A549 (cell line): ENCODE data around the gene RPGRIP1. TPM values are rescaled to one million over a fixed set of nuclear protein-coding genes. Genes with fewer than 3 reads are reported as not detected.

Experiments
- ATAC-seq, 2 experiments: fragments of 200-7000 bp in 1 of 2; fragments of >200 bp in 1 of 2; cut with Nextera tagmentation in 1 of 2; cut with Tn5 transposase in 1 of 2; 3 replicates each; pipeline versions ENCODE4 v1.8.0 to v1.9.1; 2018 to 2020; ENCODE audit warnings: mild to moderate bottlenecking in 1 of 2, moderate library complexity in 1 of 2
- CTCF ChIA-PET: fragments of 300-600 bp; sonication (Branson Sonifier 250); formaldehyde crosslinking; extraction: SDS; loops from one replicate; lab custom pipeline; 2021; ENCODE audit warnings: antibody characterized with exemption, inconsistent platforms; lab: Yijun Ruan, JAX
- POLR2A ChIA-PET: fragments of 350-600 bp; formaldehyde crosslinking; extraction: SDS; loops from one replicate; lab custom pipeline; 2021; ENCODE audit warnings: antibody characterized with exemption, inconsistent platforms; lab: Yijun Ruan, JAX
- DNase-seq, 2 experiments: peaks; one replicate each; pipeline versions ENCODE4 v3.0.0 to v3.0.0-alpha.2; 2011 to 2016; ENCODE audit warnings: low read depth in 1 of 2, low spot score in 1 of 2
- FAIRE-seq: peaks from 2 replicates; lab custom pipeline; 2011; peaks lifted over from hg19 to GRCh38; lab: Jason Lieb, UNC
- H3K27ac ChIP-seq, 2 experiments: fragments of >200 bp; sonication (Bioruptor Twin); formaldehyde crosslinking; 3 replicates each; pipeline ENCODE4 v1.5.1; 2016 to 2017
- H3K4me1 ChIP-seq: fragments of >200 bp; sonication (Bioruptor Twin); formaldehyde crosslinking; 3 replicates; pipeline ENCODE4 v1.6.1; 2016
- H3K4me2 ChIP-seq: fragments of >200 bp; sonication (Bioruptor Twin); formaldehyde crosslinking; 3 replicates; pipeline ENCODE4 v1.6.1; 2016
- H3K4me3 ChIP-seq: fragments of >200 bp; sonication (Bioruptor Twin); formaldehyde crosslinking; 3 replicates; pipeline ENCODE4 v1.5.1; 2016
- H3K9me3 ChIP-seq: fragments of >200 bp; sonication (Bioruptor Twin); formaldehyde crosslinking; 3 replicates; pipeline ENCODE4 v1.6.1; 2016
- CHD4 ChIP-seq: fragments of 200-600 bp; sonication (generic); IDR thresholded peaks from 2 replicates; pipeline ENCODE4 v1.6.1; 2016; ENCODE audit warnings: antibody characterized with exemption, mild to moderate bottlenecking, borderline replicate concordance
- EHF ChIP-seq: fragments of 250-450 bp; sonication (Bioruptor Pico); IDR thresholded peaks from 2 replicates; pipeline ENCODE4 v1.5.0; 2020; ENCODE audit warnings: mild to moderate bottlenecking
- HOXB13 ChIP-seq: fragments of 250-450 bp; sonication (Bioruptor Pico); IDR thresholded peaks from 2 replicates; pipeline ENCODE4 v1.5.0; 2020; ENCODE audit warnings: low read depth, mild to moderate bottlenecking, moderate library complexity
- JUN ChIP-seq, 2 experiments: fragments of >200 bp; sonication (Bioruptor Twin); formaldehyde crosslinking; IDR thresholded peaks; 2 replicates in 1 of 2; 3 replicates in 1 of 2; pipeline ENCODE4 v1.6.1; 2016 to 2017
- JUNB ChIP-seq: fragments of >200 bp; sonication (Bioruptor Twin); formaldehyde crosslinking; IDR thresholded peaks from 2 replicates; pipeline ENCODE4 v1.6.1; 2016
- KDM1A ChIP-seq: fragments of 200-600 bp; sonication (generic); IDR thresholded peaks from 2 replicates; pipeline ENCODE4 v1.6.1; 2016; ENCODE audit warnings: low read depth, mild to moderate bottlenecking
- NFE2L2 ChIP-seq: fragments of 150-350 bp; conservative IDR thresholded peaks from 2 replicates; pipeline ENCODE4 v1.6.1; 2014; ENCODE audit warnings: low read length
- NPAS2 ChIP-seq: fragments of 250-450 bp; sonication (Bioruptor Pico); IDR thresholded peaks from 2 replicates; pipeline ENCODE4 v1.8.0; 2022; ENCODE audit warnings: mild to moderate bottlenecking, moderate library complexity, borderline replicate concordance
- POLR2A ChIP-seq: IDR thresholded peaks from 2 replicates; pipeline ENCODE4 v1.6.1; 2012; ENCODE audit warnings: mild to moderate bottlenecking, low read length
- RAD21 ChIP-seq, 2 experiments: fragments of >200 bp in 1 of 2; sonication (Bioruptor Twin) in 1 of 2; formaldehyde crosslinking in 1 of 2; IDR thresholded peaks in 1 of 2; conservative IDR thresholded peaks in 1 of 2; 2 replicates in 1 of 2; 3 replicates in 1 of 2; pipeline ENCODE4 v1.6.1; 2012 to 2018; ENCODE audit warnings: inconsistent platforms in 1 of 2
- RARB ChIP-seq: fragments of 250-450 bp; sonication (Bioruptor Pico); IDR thresholded peaks from 2 replicates; pipeline ENCODE4 v1.8.0; 2021; ENCODE audit warnings: mild to moderate bottlenecking, moderate library complexity
- RFX5 ChIP-seq: fragments of 450-650 bp; IDR thresholded peaks from 2 replicates; pipeline ENCODE4 v1.7.1; 2014; ENCODE audit warnings: antibody characterized with exemption, mild to moderate bottlenecking, moderate library complexity
- SREBF2 ChIP-seq: fragments of 450-650 bp; IDR thresholded peaks from 2 replicates; pipeline ENCODE4 v1.6.1; 2014; ENCODE audit warnings: mild to moderate bottlenecking, moderate library complexity
- TFCP2L1 ChIP-seq: fragments of 250-450 bp; sonication (Bioruptor Pico); IDR thresholded peaks from 2 replicates; pipeline ENCODE4 v1.5.0; 2021; ENCODE audit warnings: mild to moderate bottlenecking
- WGBS: methylation state at CpG from one replicate; pipeline ENCODE4 v1.1.6; 2017; ENCODE audit errors: missing lambda C conversion rate; 5-methylcytosine and 5-hydroxymethylcytosine counted together
- polyA plus RNA-seq, 4 experiments: library from polyadenylated mRNA; depleted of rRNA in 3 of 4; stranded (reverse); fragments of >200 nt; fragmentation: RNase III in 1 of 4; extraction: RNeasy Plus Mini Kit Qiagen cat#74134 plus additional on column Dnase treatment in 1 of 4; gene quantifications; 2 replicates in 3 of 4; 3 replicates in 1 of 4; pipeline ENCODE4 v1.2.3, GENCODE V29; 2011 to 2017
- TF ChIP-seq, protein P1 (sequence below): IDR thresholded peaks from 2 replicates; pipeline ENCODE4 v1.6.1; 2012; ENCODE audit warnings: low read depth, borderline replicate concordance
- TF ChIP-seq, protein P2 (sequence below): fragments of >200 bp; sonication (Bioruptor Twin); formaldehyde crosslinking; IDR thresholded peaks from 2 replicates; pipeline ENCODE4 v1.6.1; 2016
- TF ChIP-seq, protein P3 (sequence below): fragments of 250-450 bp; sonication (Bioruptor Pico); IDR thresholded peaks from 2 replicates; pipeline ENCODE4 v1.5.0; 2020; ENCODE audit warnings: low read depth, mild to moderate bottlenecking, moderate library complexity
- TF ChIP-seq, protein P4 (sequence below): fragments of 450-650 bp; IDR thresholded peaks from 2 replicates; pipeline ENCODE4 v1.6.1; 2014; ENCODE audit warnings: antibody characterized with exemption
- TF ChIP-seq, protein P5 (sequence below): fragments of >200 bp; sonication (Bioruptor Twin); formaldehyde crosslinking; IDR thresholded peaks from 3 replicates; pipeline ENCODE4 v1.5.1; 2016
- TF ChIP-seq, protein P6 (sequence below): fragments of 200-600 bp; sonication (generic); IDR thresholded peaks from 2 replicates; pipeline ENCODE4 v1.6.1; 2016; ENCODE audit warnings: antibody characterized with exemption, mild to moderate bottlenecking, moderate library complexity
- TF ChIP-seq, protein P7 (sequence below): fragments of 250-450 bp; sonication (Bioruptor Pico); IDR thresholded peaks from 2 replicates; pipeline ENCODE4 v1.5.0; 2021; ENCODE audit warnings: mild to moderate bottlenecking, moderate library complexity, borderline replicate concordance
- TF ChIP-seq, protein P8 (sequence below): fragments of >200 bp; sonication (Bioruptor Twin); formaldehyde crosslinking; IDR thresholded peaks from 3 replicates; pipeline ENCODE4 v1.6.1; 2016

RPGRIP1 gene
- polyA plus RNA-seq, 2 of the 4 experiments (the other 2 are of a cell fraction): 0.26 to 1.5 TPM

DNA sequence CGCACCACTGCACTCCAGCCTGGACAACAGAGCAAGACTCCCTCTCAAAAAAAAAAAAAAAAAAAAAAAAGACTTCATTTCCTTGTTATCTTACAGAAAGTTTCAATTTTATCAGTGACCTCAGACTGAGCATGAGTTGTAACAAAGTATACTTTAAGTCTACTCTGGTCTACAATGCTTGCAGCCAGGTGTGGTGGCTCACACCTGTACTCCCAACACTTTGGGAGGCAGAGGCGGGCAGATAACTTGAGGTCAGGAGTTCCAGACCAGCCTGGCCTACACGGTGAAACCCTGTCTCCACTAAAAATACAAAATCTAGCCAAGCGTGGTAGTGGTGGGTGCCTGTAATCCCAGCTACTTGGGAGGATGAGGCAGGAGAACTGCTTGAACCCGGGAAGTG is 28.7 kb upstream of the RPGRIP1 start:
- FAIRE-seq (no peak), ATAC-seq (no peak), DNase-seq (no peak)
- Histone ChIP-seq H3K4me1 (peaks cover 37% of the 10 kb centered on the region), H3K9me3 (no peaks in the 10 kb centered on the region), H3K4me3 (no peak overlapping the region), H3K27ac (no peak overlapping the region), H3K4me2 (no peak overlapping the region)
- POLR2A ChIA-PET: no interaction called here
- WGBS: 85% methylated on average over 5 of the region's 5 CpGs
- CTCF ChIA-PET: interaction anchor here (0.6 to 0.7 kb wide), 2 partner anchors 13 to 1069 kb away, joined by 3 read pairs; no protein-coding TSS in a partner anchor
- no peak for TF ChIP-seq NPAS2 (CRISPR knock-in tag)
- TF ChIP-seq POLR2A: no peak
- TF ChIP-seq HOXB13 (CRISPR knock-in tag): no peak
- TF ChIP-seq RARB (CRISPR knock-in tag): no peak
- TF ChIP-seq, protein P1, sequence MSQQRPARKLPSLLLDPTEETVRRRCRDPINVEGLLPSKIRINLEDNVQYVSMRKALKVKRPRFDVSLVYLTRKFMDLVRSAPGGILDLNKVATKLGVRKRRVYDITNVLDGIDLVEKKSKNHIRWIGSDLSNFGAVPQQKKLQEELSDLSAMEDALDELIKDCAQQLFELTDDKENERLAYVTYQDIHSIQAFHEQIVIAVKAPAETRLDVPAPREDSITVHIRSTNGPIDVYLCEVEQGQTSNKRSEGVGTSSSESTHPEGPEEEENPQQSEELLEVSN: no peak
- TF ChIP-seq EHF: no peak
- TF ChIP-seq, protein P2, sequence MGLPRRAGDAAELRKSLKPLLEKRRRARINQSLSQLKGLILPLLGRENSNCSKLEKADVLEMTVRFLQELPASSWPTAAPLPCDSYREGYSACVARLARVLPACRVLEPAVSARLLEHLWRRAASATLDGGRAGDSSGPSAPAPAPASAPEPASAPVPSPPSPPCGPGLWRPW: no peak
- TF ChIP-seq, protein P3, sequence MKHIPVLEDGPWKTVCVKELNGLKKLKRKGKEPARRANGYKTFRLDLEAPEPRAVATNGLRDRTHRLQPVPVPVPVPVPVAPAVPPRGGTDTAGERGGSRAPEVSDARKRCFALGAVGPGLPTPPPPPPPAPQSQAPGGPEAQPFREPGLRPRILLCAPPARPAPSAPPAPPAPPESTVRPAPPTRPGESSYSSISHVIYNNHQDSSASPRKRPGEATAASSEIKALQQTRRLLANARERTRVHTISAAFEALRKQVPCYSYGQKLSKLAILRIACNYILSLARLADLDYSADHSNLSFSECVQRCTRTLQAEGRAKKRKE (CRISPR knock-in tag): no peak
- no peak for TF ChIP-seq JUN (IDR thresholded peaks at IDR 0.05)
- TF ChIP-seq SREBF2: no peak
- no peak for TF ChIP-seq CHD4
- TF ChIP-seq, protein P4, sequence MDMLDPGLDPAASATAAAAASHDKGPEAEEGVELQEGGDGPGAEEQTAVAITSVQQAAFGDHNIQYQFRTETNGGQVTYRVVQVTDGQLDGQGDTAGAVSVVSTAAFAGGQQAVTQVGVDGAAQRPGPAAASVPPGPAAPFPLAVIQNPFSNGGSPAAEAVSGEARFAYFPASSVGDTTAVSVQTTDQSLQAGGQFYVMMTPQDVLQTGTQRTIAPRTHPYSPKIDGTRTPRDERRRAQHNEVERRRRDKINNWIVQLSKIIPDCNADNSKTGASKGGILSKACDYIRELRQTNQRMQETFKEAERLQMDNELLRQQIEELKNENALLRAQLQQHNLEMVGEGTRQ: no peak
- no peak for TF ChIP-seq RAD21 (conservative IDR thresholded peaks at IDR 0.05 in 1 of 2, IDR thresholded peaks at IDR 0.05 in 1 of 2)
- TF ChIP-seq JUNB: no peak
- TF ChIP-seq, protein P5, sequence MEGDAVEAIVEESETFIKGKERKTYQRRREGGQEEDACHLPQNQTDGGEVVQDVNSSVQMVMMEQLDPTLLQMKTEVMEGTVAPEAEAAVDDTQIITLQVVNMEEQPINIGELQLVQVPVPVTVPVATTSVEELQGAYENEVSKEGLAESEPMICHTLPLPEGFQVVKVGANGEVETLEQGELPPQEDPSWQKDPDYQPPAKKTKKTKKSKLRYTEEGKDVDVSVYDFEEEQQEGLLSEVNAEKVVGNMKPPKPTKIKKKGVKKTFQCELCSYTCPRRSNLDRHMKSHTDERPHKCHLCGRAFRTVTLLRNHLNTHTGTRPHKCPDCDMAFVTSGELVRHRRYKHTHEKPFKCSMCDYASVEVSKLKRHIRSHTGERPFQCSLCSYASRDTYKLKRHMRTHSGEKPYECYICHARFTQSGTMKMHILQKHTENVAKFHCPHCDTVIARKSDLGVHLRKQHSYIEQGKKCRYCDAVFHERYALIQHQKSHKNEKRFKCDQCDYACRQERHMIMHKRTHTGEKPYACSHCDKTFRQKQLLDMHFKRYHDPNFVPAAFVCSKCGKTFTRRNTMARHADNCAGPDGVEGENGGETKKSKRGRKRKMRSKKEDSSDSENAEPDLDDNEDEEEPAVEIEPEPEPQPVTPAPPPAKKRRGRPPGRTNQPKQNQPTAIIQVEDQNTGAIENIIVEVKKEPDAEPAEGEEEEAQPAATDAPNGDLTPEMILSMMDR: no peak
- TF ChIP-seq, protein P6, sequence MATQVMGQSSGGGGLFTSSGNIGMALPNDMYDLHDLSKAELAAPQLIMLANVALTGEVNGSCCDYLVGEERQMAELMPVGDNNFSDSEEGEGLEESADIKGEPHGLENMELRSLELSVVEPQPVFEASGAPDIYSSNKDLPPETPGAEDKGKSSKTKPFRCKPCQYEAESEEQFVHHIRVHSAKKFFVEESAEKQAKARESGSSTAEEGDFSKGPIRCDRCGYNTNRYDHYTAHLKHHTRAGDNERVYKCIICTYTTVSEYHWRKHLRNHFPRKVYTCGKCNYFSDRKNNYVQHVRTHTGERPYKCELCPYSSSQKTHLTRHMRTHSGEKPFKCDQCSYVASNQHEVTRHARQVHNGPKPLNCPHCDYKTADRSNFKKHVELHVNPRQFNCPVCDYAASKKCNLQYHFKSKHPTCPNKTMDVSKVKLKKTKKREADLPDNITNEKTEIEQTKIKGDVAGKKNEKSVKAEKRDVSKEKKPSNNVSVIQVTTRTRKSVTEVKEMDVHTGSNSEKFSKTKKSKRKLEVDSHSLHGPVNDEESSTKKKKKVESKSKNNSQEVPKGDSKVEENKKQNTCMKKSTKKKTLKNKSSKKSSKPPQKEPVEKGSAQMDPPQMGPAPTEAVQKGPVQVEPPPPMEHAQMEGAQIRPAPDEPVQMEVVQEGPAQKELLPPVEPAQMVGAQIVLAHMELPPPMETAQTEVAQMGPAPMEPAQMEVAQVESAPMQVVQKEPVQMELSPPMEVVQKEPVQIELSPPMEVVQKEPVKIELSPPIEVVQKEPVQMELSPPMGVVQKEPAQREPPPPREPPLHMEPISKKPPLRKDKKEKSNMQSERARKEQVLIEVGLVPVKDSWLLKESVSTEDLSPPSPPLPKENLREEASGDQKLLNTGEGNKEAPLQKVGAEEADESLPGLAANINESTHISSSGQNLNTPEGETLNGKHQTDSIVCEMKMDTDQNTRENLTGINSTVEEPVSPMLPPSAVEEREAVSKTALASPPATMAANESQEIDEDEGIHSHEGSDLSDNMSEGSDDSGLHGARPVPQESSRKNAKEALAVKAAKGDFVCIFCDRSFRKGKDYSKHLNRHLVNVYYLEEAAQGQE: no peak
- TF ChIP-seq NFE2L2: no peak

DNA sequence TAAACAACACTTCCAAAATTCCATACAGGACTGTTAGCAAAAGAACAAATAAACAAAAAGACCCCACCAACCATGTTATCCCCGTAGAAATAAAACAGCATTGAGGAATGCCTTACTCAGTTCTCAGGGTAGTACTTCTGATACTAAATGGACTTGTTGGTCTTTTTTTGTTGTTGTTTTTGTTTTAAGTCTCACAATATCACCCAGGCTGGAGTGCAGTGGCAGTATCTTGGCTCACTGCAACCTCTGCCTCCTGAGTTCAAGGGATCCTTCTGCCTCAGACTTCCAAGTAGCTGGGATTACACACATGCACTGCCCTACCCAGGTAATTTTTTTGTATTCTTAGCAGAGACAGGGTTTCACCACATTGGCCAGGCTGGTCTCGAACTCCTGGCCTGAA is 27.7 kb upstream of the RPGRIP1 start:
- 88% methylated on average over 2 of the region's 2 CpGs for WGBS
- Histone ChIP-seq H3K4me2 (no peak overlapping the region), H3K4me3 (no peak overlapping the region), H3K9me3 (no peaks in the 10 kb centered on the region), H3K27ac (no peak overlapping the region), H3K4me1 (peaks cover 37% of the 10 kb centered on the region)
- TF ChIP-seq, protein P7, sequence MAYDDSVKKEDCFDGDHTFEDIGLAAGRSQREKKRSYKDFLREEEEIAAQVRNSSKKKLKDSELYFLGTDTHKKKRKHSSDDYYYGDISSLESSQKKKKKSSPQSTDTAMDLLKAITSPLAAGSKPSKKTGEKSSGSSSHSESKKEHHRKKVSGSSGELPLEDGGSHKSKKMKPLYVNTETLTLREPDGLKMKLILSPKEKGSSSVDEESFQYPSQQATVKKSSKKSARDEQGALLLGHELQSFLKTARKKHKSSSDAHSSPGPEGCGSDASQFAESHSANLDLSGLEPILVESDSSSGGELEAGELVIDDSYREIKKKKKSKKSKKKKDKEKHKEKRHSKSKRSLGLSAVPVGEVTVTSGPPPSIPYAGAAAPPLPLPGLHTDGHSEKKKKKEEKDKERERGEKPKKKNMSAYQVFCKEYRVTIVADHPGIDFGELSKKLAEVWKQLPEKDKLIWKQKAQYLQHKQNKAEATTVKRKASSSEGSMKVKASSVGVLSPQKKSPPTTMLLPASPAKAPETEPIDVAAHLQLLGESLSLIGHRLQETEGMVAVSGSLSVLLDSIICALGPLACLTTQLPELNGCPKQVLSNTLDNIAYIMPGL (CRISPR knock-in tag): no peak
- TF ChIP-seq RFX5: no peak
- TF ChIP-seq, protein P8, sequence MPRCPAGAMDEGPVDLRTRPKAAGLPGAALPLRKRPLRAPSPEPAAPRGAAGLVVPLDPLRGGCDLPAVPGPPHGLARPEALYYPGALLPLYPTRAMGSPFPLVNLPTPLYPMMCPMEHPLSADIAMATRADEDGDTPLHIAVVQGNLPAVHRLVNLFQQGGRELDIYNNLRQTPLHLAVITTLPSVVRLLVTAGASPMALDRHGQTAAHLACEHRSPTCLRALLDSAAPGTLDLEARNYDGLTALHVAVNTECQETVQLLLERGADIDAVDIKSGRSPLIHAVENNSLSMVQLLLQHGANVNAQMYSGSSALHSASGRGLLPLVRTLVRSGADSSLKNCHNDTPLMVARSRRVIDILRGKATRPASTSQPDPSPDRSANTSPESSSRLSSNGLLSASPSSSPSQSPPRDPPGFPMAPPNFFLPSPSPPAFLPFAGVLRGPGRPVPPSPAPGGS: no peak
- no peak for TF ChIP-seq CHD4
- no peak for TF ChIP-seq TFCP2L1 (CRISPR knock-in tag)
- no peak for TF ChIP-seq JUNB
- TF ChIP-seq, protein P1: no peak
- no peak for TF ChIP-seq KDM1A
- TF ChIP-seq, protein P4: no peak
- DNase-seq (no peak), ATAC-seq (no peak), FAIRE-seq (no peak)
- ChIA-PET CTCF (no interaction called here), POLR2A (interaction anchor here (0.5 kb wide), 1 partner anchor 23 kb away, joined by 6 read pairs; no protein-coding TSS in a partner anchor)
